ENCODE results near the gene LRRC3B. TPM values are rescaled to one million over a fixed set of nuclear protein-coding genes. Genes with fewer than 3 reads are reported as not detected.

LRRC3B gene
- polyA plus RNA-seq, 3 donors, result not detected

- Histone ChIP-seq H2AFZ (ENCODE audit: insufficient read depth, low read depth, low read length, poor library complexity, severe bottlenecking) (no peak overlapping the region), H3K4me3 (replicated peaks in 1 of 3; ENCODE audit: low read depth in 2 of 3, low read length in 3 of 3) (no peak overlapping the region), H3K79me2 (ENCODE audit: insufficient read depth, low read length) (no peaks in the 10 kb centered on the region), H3K36me3 (replicated peaks in 1 of 2; ENCODE audit: control insufficient read depth in 1 of 2, insufficient read depth in 2 of 2, low read length in 2 of 2) (no peaks in the 10 kb centered on the region), H3K4me2 (replicated peaks; ENCODE audit: extremely low read depth, low read length, poor library complexity, severe bottlenecking) (no peak overlapping the region), H3K27me3 (ENCODE audit: control insufficient read depth in 2 of 2, insufficient read depth in 2 of 2, low read length in 2 of 2) (no peaks in the 10 kb centered on the region), H3K27ac (ENCODE audit: low read depth in 1 of 2, low read length in 2 of 2) (no peak overlapping the region), H3K4me1 (ENCODE audit: control insufficient read depth in 1 of 2, insufficient read depth in 2 of 2, low read length in 2 of 2) (no peaks in the 10 kb centered on the region), H4K20me1 (ENCODE audit: insufficient read depth, low read length) (no peaks in the 10 kb centered on the region), H3K9ac (ENCODE audit: insufficient read depth, low read length, poor library complexity, severe bottlenecking) (no peak overlapping the region), H3K9me3 (replicated peaks in 1 of 2; ENCODE audit: control insufficient read depth in 1 of 2, insufficient read depth in 1 of 2, low read length in 2 of 2) (peaks cover 1 to 10% of the 10 kb centered on the region in 2 donors)
- Mint-ChIP-seq H3K4me3 (no peak overlapping the region), H3K27me3 (ENCODE audit: low read depth in 3 of 3) (peaks cover 0 to 2% (median 0%) of the 10 kb centered on the region in 3 donors), H3K9me3 (peaks cover 0 to 5% (median 3%) of the 10 kb centered on the region in 7 donors), H3K27ac (no peak overlapping the region), H3K36me3 (no peaks in the 10 kb centered on the region), H3K4me1 (no peaks in the 10 kb centered on the region)
- no peak for DNase-seq
- no peak for TF ChIP-seq CTCF (IDR thresholded peaks at IDR 0.05)
- 80% methylated on average over 1 of the region's 1 CpG for WGBS (ENCODE audit: insufficient coverage)
- intact Hi-C loops (cut with micrococcal nuclease), result no loop called here
Measured at GRCh38 chr3:26636096-26636727, 13.6 kb downstream of the LRRC3B start.

- H3K9ac ChIP-seq (ENCODE audit: insufficient read depth, low read length, poor library complexity, severe bottlenecking), result no peak overlapping the region
- H3K27ac Mint-ChIP-seq, result no peak overlapping the region
- H3K4me1 ChIP-seq (ENCODE audit: control insufficient read depth in 1 of 2, insufficient read depth in 2 of 2, low read length in 2 of 2), result no peaks in the 10 kb centered on the region
- no peak overlapping the region for H3K27ac ChIP-seq (ENCODE audit: low read depth in 1 of 2, low read length in 2 of 2)
- peaks cover 0 to 8% (median 5%) of the 10 kb centered on the region in 7 donors for H3K9me3 Mint-ChIP-seq
- no peak overlapping the region for H3K4me2 ChIP-seq (replicated peaks; ENCODE audit: extremely low read depth, low read length, poor library complexity, severe bottlenecking)
- H3K36me3 Mint-ChIP-seq, result no peaks in the 10 kb centered on the region
- no peak for TF ChIP-seq CTCF (IDR thresholded peaks at IDR 0.05)
- intact Hi-C loops (cut with micrococcal nuclease), result no loop called here
- H4K20me1 ChIP-seq (ENCODE audit: insufficient read depth, low read length), result no peaks in the 10 kb centered on the region
- no peaks in the 10 kb centered on the region for H3K4me1 Mint-ChIP-seq
- H2AFZ ChIP-seq (ENCODE audit: insufficient read depth, low read depth, low read length, poor library complexity, severe bottlenecking), result no peak overlapping the region
- no peak overlapping the region for H3K4me3 ChIP-seq (replicated peaks in 1 of 3; ENCODE audit: low read depth in 2 of 3, low read length in 3 of 3)
- peaks cover 0 to 3% (median 0%) of the 10 kb centered on the region in 3 donors for H3K27me3 Mint-ChIP-seq (ENCODE audit: low read depth in 3 of 3)
- no peak for DNase-seq
- H3K79me2 ChIP-seq (ENCODE audit: insufficient read depth, low read length), result no peaks in the 10 kb centered on the region
- H3K4me3 Mint-ChIP-seq, result no peak overlapping the region
- no peaks in the 10 kb centered on the region for H3K27me3 ChIP-seq (ENCODE audit: control insufficient read depth in 2 of 2, insufficient read depth in 2 of 2, low read length in 2 of 2)
- H3K36me3 ChIP-seq (replicated peaks in 1 of 2; ENCODE audit: control insufficient read depth in 1 of 2, insufficient read depth in 2 of 2, low read length in 2 of 2), result no peaks in the 10 kb centered on the region
- peaks cover 3 to 12% of the 10 kb centered on the region in 2 donors for H3K9me3 ChIP-seq (replicated peaks in 1 of 2; ENCODE audit: control insufficient read depth in 1 of 2, insufficient read depth in 1 of 2, low read length in 2 of 2)
Measured at GRCh38 chr3:26637698-26638097, 15.1 kb downstream of the LRRC3B start.
